HCT116 (cell line): ENCODE data around the gene TNIK.

Experiments
- CTCF ChIP-seq, 3 experiments: fragments of 200-600 bp in 1 of 3; sonication (generic) in 1 of 3; IDR thresholded peaks in 2 of 3; conservative IDR thresholded peaks in 1 of 3; 2 replicates each; pipeline ENCODE4 v1.5.1; 2012 to 2017; ENCODE audit warnings: low read depth in 2 of 3, low read length in 2 of 3, antibody characterized with exemption in 1 of 3, borderline replicate concordance in 1 of 3, control low read depth in 1 of 3, mild to moderate bottlenecking in 1 of 3, mixed read lengths in 1 of 3, mixed run types in 1 of 3, moderate library complexity in 1 of 3; ENCODE audit not compliant: insufficient read depth in 1 of 3
- JUND ChIP-seq: IDR thresholded peaks from 2 replicates; pipeline ENCODE4 v1.6.1; 2012
- POLR2A ChIP-seq: IDR thresholded peaks from 2 replicates; pipeline ENCODE4 v1.7.0; 2011; ENCODE audit warnings: borderline replicate concordance; ENCODE audit not compliant: insufficient read depth, insufficient read length; ENCODE audit errors: extremely low read depth
- REST ChIP-seq: IDR thresholded peaks from 2 replicates; pipeline ENCODE4 v1.6.1; 2012; ENCODE audit warnings: low read depth
- SIN3A ChIP-seq: IDR thresholded peaks from 2 replicates; pipeline ENCODE4 v1.6.1; 2012; ENCODE audit warnings: low read depth
- TCF7L2 ChIP-seq: IDR thresholded peaks from 2 replicates; pipeline ENCODE4 v1.7.0; 2011; ENCODE audit warnings: borderline replicate concordance, inconsistent platforms; ENCODE audit not compliant: insufficient read depth, insufficient read length; ENCODE audit errors: extremely low read depth
- YY1 ChIP-seq: IDR thresholded peaks from 2 replicates; pipeline ENCODE4 v1.6.1; 2011; ENCODE audit warnings: low read length, low read depth, moderate library complexity, mild to moderate bottlenecking; ENCODE audit not compliant: insufficient replicate concordance; ENCODE audit errors: extremely low read depth

GRCh38 chr3:171340434-171340833 lies 119.8 kb downstream of the TNIK start:
- no peak for TF ChIP-seq SIN3A
- no peak for TF ChIP-seq YY1
- TF ChIP-seq TCF7L2 = no peak
- no peak for TF ChIP-seq POLR2A
- no peak for TF ChIP-seq REST
- TF ChIP-seq JUND = no peak
- TF ChIP-seq CTCF (IDR thresholded peaks at IDR 0.05 in 2 of 3, conservative IDR thresholded peaks at IDR 0.05 in 1 of 3; ENCODE audit: borderline replicate concordance in 1 of 3, insufficient read depth in 1 of 3, low read depth in 2 of 3, low read length in 2 of 3) = no peak
